A673 (cell line): ENCODE data around the gene CCDC9. TPM values are rescaled to one million over a fixed set of nuclear protein-coding genes. Genes with fewer than 3 reads are reported as not detected.

Source experiments
- BruUV-seq: library from RNA; stranded (reverse); fragments of 400-500 nt; replicated peaks from 2 replicates; lab custom pipeline; 2021; lab: Mats Ljungman, UMichigan
- CTCF ChIA-PET: fragments of 300-600 bp; sonication (Branson Sonifier 250); formaldehyde crosslinking; loops from one replicate; lab custom pipeline; 2022; ENCODE audit warnings: antibody characterized with exemption; lab: Charles Lee
- POLR2A ChIA-PET: fragments of 300-600 bp; sonication (Branson Sonifier 250); formaldehyde crosslinking; loops from one replicate; lab custom pipeline; 2022; ENCODE audit warnings: antibody characterized with exemption; ENCODE audit not compliant: low non-redundant PET; lab: Charles Lee
- DNase-seq: peaks from one replicate; pipeline ENCODE4 v3.0.0-alpha.2; 2015; ENCODE audit warnings: low spot score
- H3K27ac ChIP-seq: fragments of 200-600 bp; sonication (generic); 2 replicates; pipeline ENCODE4 v1.5.1; 2016; ENCODE audit warnings: mixed run types, low read depth, mild to moderate bottlenecking, mixed read lengths, antibody characterized with exemption, low read length; ENCODE audit not compliant: poor library complexity, severe bottlenecking
- H3K27me3 ChIP-seq: fragments of 200-600 bp; sonication (generic); replicated peaks from 2 replicates; pipeline ENCODE4 v1.6.1; 2017; ENCODE audit warnings: mixed run types, low read depth, mild to moderate bottlenecking, mixed read lengths, antibody characterized with exemption, low read length; ENCODE audit not compliant: insufficient read depth, poor library complexity
- H3K36me3 ChIP-seq: fragments of 200-600 bp; sonication (generic); 2 replicates; pipeline ENCODE4 v1.6.1; 2016; ENCODE audit warnings: mixed run types, mild to moderate bottlenecking, mixed read lengths, antibody characterized with exemption, low read length; ENCODE audit not compliant: insufficient read depth, poor library complexity, severe bottlenecking
- H3K4me1 ChIP-seq: fragments of 200-600 bp; sonication (generic); 2 replicates; pipeline ENCODE4 v1.6.1; 2017; ENCODE audit warnings: mixed run types, mild to moderate bottlenecking, mixed read lengths, antibody characterized with exemption, low read length; ENCODE audit not compliant: insufficient read depth, poor library complexity, severe bottlenecking
- H3K4me3 ChIP-seq: fragments of 200-600 bp; sonication (generic); 2 replicates; pipeline ENCODE4 v1.5.1; 2016; ENCODE audit warnings: low read depth, mixed run types, mild to moderate bottlenecking, mixed read lengths, low read length; ENCODE audit not compliant: poor library complexity, severe bottlenecking
- H3K9me3 ChIP-seq: fragments of 200-600 bp; sonication (generic); 2 replicates; pipeline ENCODE4 v1.6.1; 2016; ENCODE audit warnings: mixed run types, low read depth, mild to moderate bottlenecking, mixed read lengths, antibody characterized with exemption, low read length; ENCODE audit not compliant: poor library complexity, severe bottlenecking
- CTCF ChIP-seq: fragments of 300-800, 200-600 bp; sonication (generic); conservative IDR thresholded peaks from 2 replicates; pipeline ENCODE4 v1.5.1; 2017; ENCODE audit warnings: low read depth, mild to moderate bottlenecking, antibody characterized with exemption, low read length, moderate library complexity, mixed read lengths
- EZH2 ChIP-seq: fragments of 200-600 bp; sonication (generic); IDR thresholded peaks from 2 replicates; pipeline ENCODE4 v1.6.1; 2017; ENCODE audit warnings: borderline replicate concordance, low read depth, mild to moderate bottlenecking, mixed read lengths, antibody characterized with exemption, low read length; ENCODE audit not compliant: poor library complexity, severe bottlenecking
- intact Hi-C: fragments of 100-400 bp; cut with micrococcal nuclease; formaldehyde crosslinking; loops from one replicate; pipeline ENCODE4 v1.10.0; 2022; ENCODE audit not compliant: unreplicated experiment
- total RNA-seq: library from RNA; stranded (reverse); gene quantifications from 2 replicates; pipeline ENCODE4 v1.2.3, GENCODE V29; 2021

The CCDC9 gene
- total RNA-seq, 1 experiment from 2014 or later = 36.4 TPM

DNA sequence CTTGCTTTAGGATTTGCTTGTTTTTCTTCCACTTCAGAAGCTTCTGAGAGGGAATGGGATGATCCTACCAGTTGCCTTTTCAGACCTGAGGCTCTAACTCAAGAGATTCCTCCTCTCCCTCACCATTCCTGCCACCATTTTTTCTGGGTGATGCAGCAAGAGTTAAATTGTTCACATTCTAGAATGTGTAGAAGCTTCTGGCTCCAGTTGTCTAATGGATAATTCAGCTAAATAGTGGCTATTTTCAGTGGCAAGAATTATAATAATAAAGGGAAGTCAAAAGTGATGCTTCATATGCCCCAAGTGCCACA is 46.2 kb upstream of the CCDC9 start:
- Histone ChIP-seq H3K27me3 (no peaks in the 10 kb centered on the region), H3K4me3 (no peak overlapping the region), H3K27ac (peak overlapping the region; percentile 53), H3K36me3 (peaks cover 57% of the 10 kb centered on the region), H3K4me1 (no peaks in the 10 kb centered on the region), H3K9me3 (no peaks in the 10 kb centered on the region)
- BruUV-seq = no TSS peak
- no peak for TF ChIP-seq EZH2
- no peak for TF ChIP-seq CTCF
- POLR2A ChIA-PET = interaction anchor here (0.5 to 1.1 kb wide), 2 partner anchors 34 to 72 kb away, joined by 5 to 8 read pairs; no protein-coding TSS in a partner anchor
- intact Hi-C loops = loop anchor here (1.0 kb wide), 1 partner anchor 34 kb away; no protein-coding TSS in a partner anchor
- CTCF ChIA-PET = interaction anchor here (0.5 to 4.1 kb wide), 8 partner anchors 10 to 106 kb away, joined by 3 to 80 read pairs (median 4); no protein-coding TSS in a partner anchor
- no peak for DNase-seq

DNA sequence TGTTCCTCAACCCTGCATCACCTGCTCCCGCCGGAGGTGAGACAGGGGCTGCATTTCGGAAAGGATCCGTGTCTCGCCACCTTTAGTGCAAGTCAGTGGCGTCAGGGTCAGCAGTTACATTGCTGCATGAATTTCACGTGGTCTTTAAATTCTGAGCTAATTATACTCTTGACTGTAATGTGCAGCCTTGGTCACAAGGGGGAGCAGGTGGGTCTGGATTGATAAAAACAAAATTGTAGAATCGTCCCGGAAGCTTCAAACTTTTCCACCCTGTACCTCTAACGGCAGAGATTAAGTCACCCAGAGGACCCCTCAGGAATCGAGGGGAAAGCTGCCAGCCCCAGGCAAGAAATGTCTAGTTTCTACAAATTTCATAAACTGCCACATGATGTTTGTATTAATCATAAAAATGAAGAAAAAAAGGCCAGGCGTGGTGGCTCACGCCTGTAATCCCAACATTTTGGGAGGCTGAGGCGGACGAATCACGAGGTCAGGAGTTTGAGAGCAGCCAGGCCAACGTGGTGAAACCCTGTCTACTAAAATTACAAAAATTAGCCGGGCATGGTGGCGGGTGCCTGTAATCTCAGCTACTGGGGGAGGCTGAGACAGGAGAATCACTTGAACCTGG is 45.5 kb upstream of the CCDC9 start:
- peak; percentile 89 for TF ChIP-seq CTCF
- TF ChIP-seq EZH2 = no peak
- intact Hi-C loops = loop anchor here (1.0 kb wide), 1 partner anchor 33 kb away; no protein-coding TSS in a partner anchor
- ChIA-PET POLR2A (interaction anchor here (0.5 to 1.1 kb wide), 2 partner anchors 33 to 71 kb away, joined by 5 to 8 read pairs; no protein-coding TSS in a partner anchor), CTCF (interaction anchor here (0.5 to 4.1 kb wide), 10 partner anchors 10 to 235 kb away, joined by 3 to 80 read pairs (median 4); no protein-coding TSS in a partner anchor)
- no peaks in the 10 kb centered on the region for H3K9me3 ChIP-seq
- H3K27ac ChIP-seq = peak overlapping the region; percentile 65
- H3K4me3 ChIP-seq = no peak overlapping the region
- no peaks in the 10 kb centered on the region for H3K4me1 ChIP-seq
- H3K27me3 ChIP-seq = no peaks in the 10 kb centered on the region
- DNase-seq = peak; percentile 88
- no TSS peak for BruUV-seq
- H3K36me3 ChIP-seq = peaks cover 51% of the 10 kb centered on the region

DNA sequence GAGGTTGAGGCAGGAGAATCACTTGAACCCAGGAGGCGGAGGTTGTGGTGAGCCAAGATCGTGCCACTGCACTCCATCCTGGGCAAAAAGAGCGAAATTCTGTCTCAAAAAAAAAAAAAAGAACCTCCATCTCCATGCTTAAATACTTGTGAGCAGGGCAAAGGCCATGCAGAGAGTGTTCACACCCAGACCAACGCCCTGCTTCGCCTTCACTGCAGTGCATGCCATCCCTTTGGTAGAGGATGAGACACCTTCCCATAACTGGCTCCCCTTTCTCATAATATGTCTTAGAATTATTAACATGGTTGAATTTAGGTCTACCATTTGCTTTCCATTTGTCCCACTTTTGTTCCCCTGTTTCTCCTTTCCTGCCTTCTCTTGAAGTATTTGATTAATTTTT is 40.7 kb upstream of the CCDC9 start:
- Histone ChIP-seq H3K9me3 (no peaks in the 10 kb centered on the region), H3K27ac (no peak overlapping the region), H3K27me3 (no peaks in the 10 kb centered on the region), H3K4me1 (no peaks in the 10 kb centered on the region), H3K4me3 (no peak overlapping the region), H3K36me3 (peaks cover 8% of the 10 kb centered on the region)
- DNase-seq = no peak
- CTCF ChIA-PET = no interaction called here
- POLR2A ChIA-PET = no interaction called here
- TF ChIP-seq EZH2 (no peak), CTCF (no peak)
- intact Hi-C loops = no loop called here
- no TSS peak for BruUV-seq
